SK-N-SH (cell line): Measurements from ENCODE around the gene CLCN1. TPM values are rescaled to one million over a fixed set of nuclear protein-coding genes. Genes with fewer than 3 reads are reported as not detected.

Experiments used
- CTCF ChIA-PET: fragments of 300-600, 350-600 bp; formaldehyde crosslinking; extraction: SDS; loops from one replicate; lab custom pipeline; 2021; lab: Yijun Ruan, JAX
- POLR2A ChIA-PET: fragments of 350-600 bp; sonication (Branson Sonifier 250); formaldehyde crosslinking; extraction: SDS; loops from one replicate; lab custom pipeline; 2020; ENCODE audit warnings: antibody characterized with exemption, inconsistent platforms; lab: Yijun Ruan, JAX
- DNase-seq: peaks from one replicate; pipeline ENCODE4 v3.0.0; 2012
- H2AFZ ChIP-seq: fragments of 200-600 bp; sonication (generic); 2 replicates; pipeline ENCODE4 v1.8.1; 2016; ENCODE audit warnings: antibody characterized with exemption, mild to moderate bottlenecking, low read depth
- H3F3A ChIP-seq: fragments of 200-600 bp; sonication (generic); replicated peaks from 2 replicates; pipeline ENCODE3; 2016; ENCODE audit warnings: antibody characterized with exemption, mild to moderate bottlenecking; ENCODE audit not compliant: insufficient read depth
- H3K27ac ChIP-seq, 2 experiments: fragments of 200-500 bp in 1 of 2; fragments of 200-600 bp in 1 of 2; sonication (Bioruptor generic) in 1 of 2; sonication (generic), shearing (Covaris generic) in 1 of 2; 2 replicates each; pipeline versions ENCODE4 v1.5.1 to v1.6.1; 2014 to 2016; ENCODE audit warnings: low read depth in 2 of 2, inconsistent platforms in 1 of 2, low read length in 1 of 2, mild to moderate bottlenecking in 1 of 2, mixed read lengths in 1 of 2
- H3K27me3 ChIP-seq: fragments of 200-600 bp; sonication (generic), shearing (Covaris generic); 2 replicates; pipeline ENCODE4 v1.6.1; 2016; ENCODE audit warnings: mixed run types; ENCODE audit not compliant: insufficient read depth
- H3K36me3 ChIP-seq, 2 experiments: fragments of 200-500 bp in 1 of 2; fragments of 200-600 bp in 1 of 2; sonication (Bioruptor generic) in 1 of 2; sonication (generic) in 1 of 2; replicated peaks in 1 of 2; 2 replicates each; pipeline versions ENCODE3 to v1.5.1; 2014 to 2016; ENCODE audit warnings: low read length in 1 of 2, mild to moderate bottlenecking in 1 of 2; ENCODE audit not compliant: insufficient read depth in 2 of 2, control insufficient read depth in 1 of 2
- H3K4me1 ChIP-seq, 2 experiments: fragments of 200-500 bp in 1 of 2; fragments of 200-600 bp in 1 of 2; sonication (Bioruptor generic) in 1 of 2; sonication (generic), shearing (Covaris generic) in 1 of 2; 2 replicates each; pipeline versions ENCODE4 v1.5.1 to v1.6.1; 2014 to 2016; ENCODE audit warnings: low read depth in 1 of 2, low read length in 1 of 2, mixed run types in 1 of 2; ENCODE audit not compliant: insufficient read depth in 2 of 2, control insufficient read depth in 1 of 2
- H3K4me2 ChIP-seq: fragments of 200-600 bp; sonication (generic), shearing (Covaris generic); 2 replicates; pipeline ENCODE4 v1.6.1; 2017; ENCODE audit warnings: mixed run types
- H3K4me3 ChIP-seq, 2 experiments: fragments of 200-500 bp in 1 of 2; fragments of 200-600 bp in 1 of 2; sonication (Bioruptor generic) in 1 of 2; sonication (generic), shearing (Covaris generic) in 1 of 2; 2 replicates each; pipeline versions ENCODE4 v1.5.1 to v1.8.1; 2014 to 2016; ENCODE audit warnings: low read depth in 2 of 2, inconsistent platforms in 1 of 2, low read length in 1 of 2, mild to moderate bottlenecking in 1 of 2, mixed read lengths in 1 of 2, moderate library complexity in 1 of 2
- H3K79me2 ChIP-seq: fragments of 200-600 bp; sonication (generic); 2 replicates; pipeline ENCODE4 v1.8.1; 2017; ENCODE audit warnings: mild to moderate bottlenecking; ENCODE audit not compliant: insufficient read depth
- H3K9ac ChIP-seq: fragments of 200-600 bp; sonication (generic); 2 replicates; pipeline ENCODE4 v1.6.1; 2017; ENCODE audit warnings: mixed run types
- H3K9me2 ChIP-seq: fragments of 200-600 bp; sonication (generic); 2 replicates; pipeline ENCODE4 v1.6.1; 2017; ENCODE audit warnings: mixed run types
- H3K9me3 ChIP-seq: fragments of 200-600 bp; sonication (generic); 2 replicates; pipeline ENCODE4 v1.6.1; 2017; ENCODE audit warnings: mixed run types, mild to moderate bottlenecking, moderate library complexity
- H4K20me1 ChIP-seq: fragments of 200-600 bp; sonication (generic); 2 replicates; pipeline ENCODE4 v1.6.1; 2017; ENCODE audit warnings: mild to moderate bottlenecking, mixed run types; ENCODE audit not compliant: insufficient read depth
- ELF1 ChIP-seq: IDR thresholded peaks from 2 replicates; pipeline ENCODE4 v1.4.0; 2012
- EZH2phosphoT487 ChIP-seq: fragments of 200-600 bp; sonication (generic); IDR thresholded peaks from 2 replicates; pipeline ENCODE4 v1.6.1; 2017; ENCODE audit warnings: low read depth, mixed run types, mild to moderate bottlenecking, antibody characterized with exemption, moderate library complexity, borderline replicate concordance
- FOSL2 ChIP-seq: IDR thresholded peaks from 2 replicates; pipeline ENCODE4 v1.4.0; 2012; ENCODE audit warnings: low read depth, mild to moderate bottlenecking, moderate library complexity, borderline replicate concordance
- JUND ChIP-seq: IDR thresholded peaks from 2 replicates; pipeline ENCODE4 v1.4.0; 2012
- MXI1 ChIP-seq: IDR thresholded peaks from 2 replicates; pipeline ENCODE4 v1.6.1; 2012; ENCODE audit warnings: mild to moderate bottlenecking, low read depth, low read length, improper control_type of control experiment
- NRF1 ChIP-seq: IDR thresholded peaks from 2 replicates; pipeline ENCODE4 v1.6.1; 2012; ENCODE audit warnings: low read depth, mild to moderate bottlenecking, low read length
- POLR2AphosphoS5 ChIP-seq: IDR thresholded peaks from 2 replicates; pipeline ENCODE4 v1.6.1; 2012; ENCODE audit warnings: low read depth, low read length
- RAD21 ChIP-seq: IDR thresholded peaks from 2 replicates; pipeline ENCODE4 v1.6.1; 2012; ENCODE audit warnings: mild to moderate bottlenecking, low read length
- RXRA ChIP-seq: IDR thresholded peaks from 2 replicates; pipeline ENCODE4 v1.4.0; 2012; ENCODE audit warnings: low read depth, mild to moderate bottlenecking, borderline replicate concordance
- YY1 ChIP-seq: IDR thresholded peaks from 2 replicates; pipeline ENCODE4 v1.4.0; 2012; ENCODE audit warnings: low read depth, mild to moderate bottlenecking
- WGBS: methylation state at CpG from one replicate; pipeline ENCODE4 v1.1.6; 2017; ENCODE audit warnings: low lambda C conversion rate; 5-methylcytosine and 5-hydroxymethylcytosine counted together
- polyA plus RNA-seq, 3 experiments: library from polyadenylated mRNA; depleted of rRNA; stranded (reverse); fragments of >200 nt; gene quantifications; 2 replicates each; pipeline ENCODE4 v1.2.3, GENCODE V29; 2012
- TF ChIP-seq, protein P1 (sequence below): IDR thresholded peaks from 2 replicates; pipeline ENCODE4; 2012

The CLCN1 gene
- polyA plus RNA-seq, 1 of the 3 experiments (the other 2 are of a cell fraction): 0.12 TPM

DNA sequence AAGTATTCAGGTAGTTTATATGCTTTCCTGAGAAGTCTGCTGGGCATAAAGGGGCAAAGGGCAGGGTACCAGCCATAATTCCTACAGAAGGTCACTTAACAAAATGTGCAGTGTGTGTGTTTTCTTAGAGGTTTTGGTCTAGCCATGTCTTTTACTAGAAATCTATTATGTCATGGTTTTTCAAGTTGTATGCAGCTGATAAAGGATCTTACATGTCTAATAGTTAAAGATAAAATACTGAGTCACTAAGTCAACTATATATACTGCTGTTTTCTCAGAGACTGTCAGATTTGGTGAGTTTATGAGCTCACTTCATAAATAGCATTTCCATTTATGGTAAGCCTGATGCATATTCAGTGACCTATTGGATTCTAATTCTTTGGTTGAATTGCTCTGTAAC lies 20.0 kb upstream of the CLCN1 start:
- Histone ChIP-seq H3K4me3 (no peak overlapping the region), H3F3A (peaks cover 32% of the 10 kb centered on the region), H3K27ac (peak overlapping the region in 1 of 2 experiments; percentile 59; a peak in 2 of 4 replicates), H2AFZ (no peak overlapping the region), H3K9me3 (no peaks in the 10 kb centered on the region), H3K36me3 (peaks cover 84 to 97% of the 10 kb centered on the region in 2 experiments), H3K27me3 (no peaks in the 10 kb centered on the region), H3K4me2 (0 out of 2 replicates have a peak overlapping the region, but pooled peaks have one; percentile 38), H4K20me1 (peaks cover 18% of the 10 kb centered on the region), H3K79me2 (peaks cover 51% of the 10 kb centered on the region), H3K9me2 (no peaks in the 10 kb centered on the region), H3K9ac (no peak overlapping the region), H3K4me1 (peaks cover 0 to 28% of the 10 kb centered on the region in 2 experiments; a peak in 2 of 4 replicates)
- ChIA-PET POLR2A (no interaction called here), CTCF (interaction anchor here (1.1 to 7.0 kb wide), 7 partner anchors 9 to 81 kb away, joined by 3 to 60 read pairs (median 5); partner anchors contain the start of gene GSTK1)
- TF ChIP-seq NRF1 (no peak), RXRA (no peak), JUND (peak; percentile 51; the same call in 1 of the 2 replicates), FOSL2 (peak; percentile 21; the same call in 1 of the 2 replicates)
- TF ChIP-seq, protein P1, sequence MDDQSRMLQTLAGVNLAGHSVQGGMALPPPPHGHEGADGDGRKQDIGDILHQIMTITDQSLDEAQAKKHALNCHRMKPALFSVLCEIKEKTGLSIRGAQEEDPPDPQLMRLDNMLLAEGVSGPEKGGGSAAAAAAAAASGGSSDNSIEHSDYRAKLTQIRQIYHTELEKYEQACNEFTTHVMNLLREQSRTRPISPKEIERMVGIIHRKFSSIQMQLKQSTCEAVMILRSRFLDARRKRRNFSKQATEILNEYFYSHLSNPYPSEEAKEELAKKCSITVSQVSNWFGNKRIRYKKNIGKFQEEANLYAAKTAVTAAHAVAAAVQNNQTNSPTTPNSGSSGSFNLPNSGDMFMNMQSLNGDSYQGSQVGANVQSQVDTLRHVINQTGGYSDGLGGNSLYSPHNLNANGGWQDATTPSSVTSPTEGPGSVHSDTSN: peak; percentile 57; the same call in 1 of the 2 replicates
- no peak for DNase-seq

DNA sequence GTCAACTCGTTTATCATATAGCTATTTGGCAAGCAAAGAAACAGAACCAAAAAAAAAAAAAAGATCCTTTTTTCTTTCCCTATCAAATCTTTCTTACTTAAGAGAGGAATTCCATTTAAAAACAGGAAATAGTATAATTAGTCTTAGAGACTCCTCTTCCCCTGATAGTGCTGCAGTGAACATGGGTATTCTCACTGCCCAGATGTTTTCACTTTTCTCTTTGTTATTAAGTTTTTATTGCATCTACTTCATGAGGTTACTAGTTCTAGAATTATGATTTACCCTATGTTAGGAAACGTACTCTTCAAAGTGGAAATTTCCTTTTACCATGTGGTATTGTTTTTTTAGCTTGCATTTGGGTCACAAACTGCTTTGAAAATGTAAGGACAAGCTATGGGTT lies 19.2 kb upstream of the CLCN1 start:
- Histone ChIP-seq H3K4me1 (peaks cover 0 to 26% of the 10 kb centered on the region in 2 experiments; a peak in 2 of 4 replicates), H4K20me1 (peaks cover 16% of the 10 kb centered on the region), H3K9ac (no peak overlapping the region), H3K79me2 (peaks cover 43% of the 10 kb centered on the region), H3K27ac (peak overlapping the region in 1 of 2 experiments; percentile 59; a peak in 1 of 4 replicates), H3K9me2 (no peaks in the 10 kb centered on the region), H2AFZ (no peak overlapping the region), H3K36me3 (peaks cover 84 to 99% of the 10 kb centered on the region in 2 experiments), H3K9me3 (no peaks in the 10 kb centered on the region), H3F3A (peaks cover 30% of the 10 kb centered on the region)
- CTCF ChIA-PET: interaction anchor here (0.7 to 7.0 kb wide), 9 partner anchors 9 to 331 kb away, joined by 3 to 60 read pairs (median 3); partner anchors contain the start of gene GSTK1
- no peak for TF ChIP-seq YY1
- no peak for TF ChIP-seq ELF1
- no peak for TF ChIP-seq MXI1
- no peak for TF ChIP-seq RAD21
- no peak for TF ChIP-seq POLR2AphosphoS5
- no peak for TF ChIP-seq EZH2phosphoT487
- TF ChIP-seq, all 33 proteins: peak for 0
- WGBS: 68% methylated on average over 2 of the region's 2 CpGs
- H3K4me2 ChIP-seq: peak overlapping the region; percentile 9; the same call in 1 of the 2 replicates
- no peaks in the 10 kb centered on the region for H3K27me3 ChIP-seq
- DNase-seq: no peak
- POLR2A ChIA-PET: interaction anchor here (0.7 kb wide), 1 partner anchor 8 kb away, joined by 4 read pairs; the partner anchor contains the start of gene CASP2
- H3K4me3 ChIP-seq: no peak overlapping the region
